Tibial nerve (tissue), 4 donors: Measurements from ENCODE around the gene RAPGEF5. TPM values are rescaled to one million over a fixed set of nuclear protein-coding genes. Genes with fewer than 3 reads are reported as not detected.
A peak's percentile ranks its signal among the peaks of the same experiment; 100 is the strongest.

Experiments
- DNase-seq, 2 donors: peaks; one replicate each; pipeline ENCODE4 v3.0.0-alpha.2; 2019; ENCODE audit warnings: low spot score in 2 of 2
- H3K27ac ChIP-seq, 4 donors: fragments of 200-600 bp; sonication (generic) in 3 of 4; one replicate each; pipeline ENCODE4 v1.5.1; 2017 to 2019; ENCODE audit warnings: mild to moderate bottlenecking in 1 of 4
- H3K27me3 ChIP-seq, 2 donors: fragments of 200-600 bp; sonication (generic) in 1 of 2; one replicate each; pipeline versions ENCODE4 v1.5.1 to v1.6.0; 2017 to 2019
- H3K36me3 ChIP-seq, 3 donors: fragments of 200-600 bp; sonication (generic); one replicate each; pipeline ENCODE4 v1.5.1; 2018 to 2019
- H3K4me1 ChIP-seq, 4 donors: fragments of 200-600 bp; sonication (generic) in 3 of 4; one replicate each; pipeline ENCODE4 v1.5.1; 2017 to 2019
- H3K4me3 ChIP-seq, 4 donors: fragments of 200-600 bp; sonication (generic) in 3 of 4; one replicate each; pipeline ENCODE4 v1.5.1; 2017 to 2019; ENCODE audit warnings: mild to moderate bottlenecking in 1 of 4, moderate library complexity in 1 of 4
- H3K9me3 ChIP-seq, 4 donors: fragments of 200-600 bp; sonication (generic) in 3 of 4; one replicate each; pipeline ENCODE4 v1.5.1; 2017 to 2019
- CTCF ChIP-seq, 5 experiments: fragments of 200-600 bp in 3 of 5; fragments of 450-650 bp in 2 of 5; sonication (generic) in 3 of 5; IDR thresholded peaks; one replicate each; pipeline ENCODE4 v1.5.1; 2016 to 2019; ENCODE audit warnings: antibody characterized with exemption in 5 of 5, mild to moderate bottlenecking in 3 of 5, moderate library complexity in 2 of 5
- EP300 ChIP-seq, 2 donors: sonication (generic); formaldehyde crosslinking; IDR thresholded peaks; one replicate each; pipeline ENCODE4 v1.6.1; 2017; ENCODE audit warnings: antibody characterized with exemption in 2 of 2, mild to moderate bottlenecking in 1 of 2
- POLR2A ChIP-seq, 2 donors: fragments of 450-650 bp; IDR thresholded peaks; one replicate each; pipeline ENCODE4 v1.6.1; 2017; ENCODE audit warnings: antibody characterized with exemption in 2 of 2, mild to moderate bottlenecking in 2 of 2, moderate library complexity in 2 of 2
- WGBS, 2 donors: methylation state at CpG; one replicate each; pipeline ENCODE4 v1.1.5; 2018; 5-methylcytosine and 5-hydroxymethylcytosine counted together
- total RNA-seq, 4 donors: library from RNA; depleted of rRNA; stranded (reverse); fragments of >200 nt; gene quantifications; one replicate each; pipeline ENCODE4 v1.1.0, GENCODE V29; 2016

Gene RAPGEF5
- total RNA-seq, 4 donors from 2014 or later = 63.3 to 121 (median 76.9) TPM

GRCh38 chr7:22125436-22125835, 231.5 kb downstream of the RAPGEF5 start:
- Histone ChIP-seq H3K27ac (no peak overlapping the region), H3K27me3 (no peaks in the 10 kb centered on the region), H3K4me3 (no peak overlapping the region), H3K36me3 (peaks cover 0 to 66% (median 0%) of the 10 kb centered on the region in 3 donors), H3K9me3 (no peaks in the 10 kb centered on the region), H3K4me1 (peaks cover 0 to 5% (median 0%) of the 10 kb centered on the region in 4 donors)
- WGBS, 2 donors = 72 to 73% methylated on average over 6 of the region's 6 CpGs
- TF ChIP-seq EP300 (IDR thresholded peaks at IDR 0.05) (no peak), POLR2A (IDR thresholded peaks at IDR 0.05) (no peak), CTCF (IDR thresholded peaks at IDR 0.05) (no peak)
- no peak for DNase-seq

- WGBS, 2 donors = 43 to 48% methylated on average over 3 of the region's 3 CpGs
- no peak for DNase-seq
- Histone ChIP-seq H3K36me3 (peaks cover 0 to 66% (median 0%) of the 10 kb centered on the region in 3 donors), H3K4me1 (peaks cover 0 to 5% (median 0%) of the 10 kb centered on the region in 4 donors), H3K27me3 (no peaks in the 10 kb centered on the region), H3K4me3 (no peak overlapping the region), H3K27ac (peak overlapping the region in 1 of 4 donors; percentile 45), H3K9me3 (no peaks in the 10 kb centered on the region)
- no peak for TF ChIP-seq EP300 (IDR thresholded peaks at IDR 0.05)
- no peak for TF ChIP-seq POLR2A (IDR thresholded peaks at IDR 0.05)
- TF ChIP-seq CTCF (IDR thresholded peaks at IDR 0.05) = no peak
These were observed 232.0 kb downstream of the RAPGEF5 start for GRCh38 chr7:22124941-22125340.

- no peak for TF ChIP-seq CTCF (IDR thresholded peaks at IDR 0.05)
- no peak for TF ChIP-seq POLR2A (IDR thresholded peaks at IDR 0.05)
- TF ChIP-seq EP300 (IDR thresholded peaks at IDR 0.05) = peak in 1 of 2 donors; percentile 44
- 57 to 61% methylated on average over 5 of the region's 5 CpGs for WGBS, 2 donors
- no peak overlapping the region for H3K4me3 ChIP-seq
- peaks cover 0 to 5% (median 0%) of the 10 kb centered on the region in 4 donors for H3K4me1 ChIP-seq
- H3K27me3 ChIP-seq = no peaks in the 10 kb centered on the region
- no peak overlapping the region for H3K27ac ChIP-seq
- H3K9me3 ChIP-seq = no peaks in the 10 kb centered on the region
- peaks cover 0 to 71% (median 0%) of the 10 kb centered on the region in 3 donors for H3K36me3 ChIP-seq
- no peak for DNase-seq
These were observed 233.8 kb downstream of the RAPGEF5 start for GRCh38 chr7:22123139-22123538.

GRCh38 chr7:22121702-22122474, 235.1 kb downstream of the RAPGEF5 start:
- no peaks in the 10 kb centered on the region for H3K9me3 ChIP-seq
- no peaks in the 10 kb centered on the region for H3K27me3 ChIP-seq
- 45 to 51% methylated on average over 8 of the region's 8 CpGs for WGBS, 2 donors
- H3K4me1 ChIP-seq = peaks cover 0 to 5% (median 0%) of the 10 kb centered on the region in 4 donors
- no peak overlapping the region for H3K4me3 ChIP-seq
- DNase-seq = no peak
- H3K36me3 ChIP-seq = peaks cover 0 to 71% (median 0%) of the 10 kb centered on the region in 3 donors
- TF ChIP-seq CTCF (IDR thresholded peaks at IDR 0.05) (no peak), EP300 (IDR thresholded peaks at IDR 0.05) (no peak), POLR2A (IDR thresholded peaks at IDR 0.05) (no peak)
- H3K27ac ChIP-seq = peak overlapping the region in 1 of 4 donors; percentile 21

GRCh38 chr7:22120391-22121053, 236.4 kb downstream of the RAPGEF5 start:
- Histone ChIP-seq H3K9me3 (no peaks in the 10 kb centered on the region), H3K4me1 (peaks cover 0 to 5% (median 0%) of the 10 kb centered on the region in 4 donors), H3K27me3 (no peaks in the 10 kb centered on the region), H3K36me3 (peaks cover 0 to 61% (median 0%) of the 10 kb centered on the region in 3 donors), H3K27ac (no peak overlapping the region), H3K4me3 (no peak overlapping the region)
- TF ChIP-seq POLR2A (IDR thresholded peaks at IDR 0.05) = no peak
- TF ChIP-seq CTCF (IDR thresholded peaks at IDR 0.05) = no peak
- TF ChIP-seq EP300 (IDR thresholded peaks at IDR 0.05) = no peak
- no peak for DNase-seq
- WGBS, 2 donors = 76 to 79% methylated on average over 8 of the region's 8 CpGs
